Naive thymus-derived CD8-positive, alpha-beta T cell (primary cell): ENCODE results near the gene SH2D3A. TPM values are rescaled to one million over a fixed set of nuclear protein-coding genes. Genes with fewer than 3 reads are reported as not detected.

Experiments used
- ATAC-seq, 2 donors: fragments of 150-1000 bp; cut with Tn5 transposase in 1 of 2; sonication (Bioruptor Pico), chemical (Tn5 transposase) in 1 of 2; 1 replicate in 1 of 2; 2 replicates in 1 of 2; pipeline ENCODE4 v1.10.0; 2021; ENCODE audit warnings: mild to moderate bottlenecking in 2 of 2, moderate library complexity in 2 of 2
- POLR2A ChIA-PET: fragments of 350-600 bp; sonication (Branson Sonifier 250); formaldehyde crosslinking; loops from one replicate; lab custom pipeline; 2021; ENCODE audit warnings: antibody characterized with exemption; lab: Charles Lee
- DNase-seq, 10 donors: peaks; one replicate each; pipeline versions ENCODE4 v3.0.0 to v3.0.0-alpha.2; 2020 to 2022
- H3K27ac Mint-ChIP-seq, 10 donors: one replicate each; pipeline ENCODE4 v1.8.0; 2020 to 2022; ENCODE audit warnings: mild to moderate bottlenecking in 10 of 10, mixed read lengths in 10 of 10, moderate library complexity in 4 of 10, inconsistent platforms in 1 of 10
- H3K27me3 Mint-ChIP-seq, 5 donors: one replicate each; pipeline ENCODE4 v1.8.0; 2021 to 2022; ENCODE audit warnings: mixed read lengths in 5 of 5
- H3K36me3 Mint-ChIP-seq, 3 donors: one replicate each; pipeline ENCODE4 v1.8.0; 2020 to 2022; ENCODE audit warnings: mixed read lengths in 3 of 3, mild to moderate bottlenecking in 2 of 3, inconsistent platforms in 1 of 3
- H3K4me1 Mint-ChIP-seq, 4 donors: one replicate each; pipeline ENCODE4 v1.8.0; 2021 to 2022; ENCODE audit warnings: mixed read lengths in 4 of 4
- H3K4me3 Mint-ChIP-seq, 10 donors: one replicate each; pipeline ENCODE4 v1.8.0; 2020 to 2022; ENCODE audit warnings: mild to moderate bottlenecking in 10 of 10, mixed read lengths in 10 of 10, moderate library complexity in 6 of 10, inconsistent platforms in 1 of 10
- H3K9me3 Mint-ChIP-seq, 9 donors: one replicate each; pipeline ENCODE4 v1.8.0; 2020 to 2022; ENCODE audit warnings: mixed read lengths in 9 of 9, mild to moderate bottlenecking in 3 of 9, inconsistent platforms in 1 of 9, moderate library complexity in 1 of 9
- polyA plus RNA-seq, 3 donors: library from polyadenylated mRNA; unstranded; fragments of 300-500 nt; fragmentation: Illumina TruSeq; gene quantifications; one replicate each; pipeline ENCODE4 v1.2.3, GENCODE V29; 2021
- total RNA-seq, 8 experiments: library from RNA in 2 of 8; stranded (reverse) in 2 of 8; gene quantifications; one replicate each; pipeline ENCODE4 v1.2.3 and lab custom pipeline; 2021 to 2026

SH2D3A gene
- total RNA-seq = 10 to 100 TPM; 45.8 to 46.5 TPM
- polyA plus RNA-seq = 10 to 100 TPM; 23.0 to 47.3 (median 35.7) TPM
- total RNA-seq (lab: John Stamatoyannopoulos, UW) = 38.6 to 57.3 (median 47.5) reads per million in 6 experiments

DNA sequence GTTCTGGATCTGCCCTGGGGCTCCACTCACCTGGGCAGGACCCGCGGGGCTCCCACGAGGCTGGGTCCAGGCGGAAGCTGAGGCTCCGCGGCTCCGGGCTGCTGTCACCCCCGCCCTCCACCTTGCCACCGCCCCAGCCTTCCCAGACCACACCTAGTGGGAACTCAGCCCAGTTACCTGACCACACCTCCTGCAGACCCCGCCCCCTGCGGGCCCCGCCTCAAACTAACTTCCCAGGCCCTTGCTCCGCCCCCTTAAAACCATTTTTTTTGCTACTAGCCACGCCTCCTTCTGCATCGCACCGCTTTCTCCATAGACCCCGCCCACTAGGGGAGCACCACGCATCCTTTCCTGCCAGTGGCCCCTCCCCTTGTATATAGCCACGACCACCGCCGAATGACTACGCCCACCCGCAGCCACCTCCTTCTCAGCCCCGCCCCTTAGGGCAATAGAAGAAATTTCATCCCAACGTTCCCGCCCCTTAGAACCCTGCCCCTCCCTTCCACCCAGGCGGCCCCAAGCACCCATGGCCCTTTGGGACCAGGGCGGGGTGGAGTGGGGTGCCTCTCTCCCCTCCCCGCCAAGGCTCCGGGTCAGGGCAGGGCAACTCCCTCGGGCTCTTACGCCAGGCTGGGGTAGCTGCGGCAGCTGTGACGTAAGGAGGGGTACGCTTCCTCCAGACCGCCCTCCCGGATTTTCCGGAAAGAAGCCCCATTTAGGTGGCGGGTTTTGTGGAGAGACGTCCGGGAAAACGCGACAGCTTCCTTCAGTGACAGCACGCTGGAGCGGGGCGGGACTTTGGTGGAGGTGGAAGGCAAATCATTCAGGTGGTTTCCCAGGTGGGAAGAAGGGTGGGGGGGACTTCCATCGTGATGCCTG is at the start of gene SH2D3A:
Gene SH2D3A, minus strand, starts transcription at position 79 of the 879 bp plus-strand sequence. CDS start 3,687 bp downstream, outside the sequence.
- Mint-ChIP-seq H3K27me3 (no peaks in the 10 kb centered on the region), H3K4me3 (peak within 1 kb of the TSS; percentile 88 to 99 (median 96)), H3K4me1 (peaks cover 25 to 61% (median 40%) of the 10 kb centered on the region in 4 donors), H3K36me3 (peaks cover 0 to 7% (median 2%) of the 10 kb centered on the region in 3 donors), H3K9me3 (no peaks in the 10 kb centered on the region), H3K27ac (peak within 1 kb of the TSS; percentile 89 to 99 (median 97))
- peak; percentile 89 to 98 (median 96) for DNase-seq
- POLR2A ChIA-PET = interaction anchor here (0.5 to 5.0 kb wide), 9 partner anchors 11 to 95 kb away, joined by 3 to 54 read pairs (median 5); partner anchors contain the start of gene GPR108
- ATAC-seq = peak; percentile 79 to 80

DNA sequence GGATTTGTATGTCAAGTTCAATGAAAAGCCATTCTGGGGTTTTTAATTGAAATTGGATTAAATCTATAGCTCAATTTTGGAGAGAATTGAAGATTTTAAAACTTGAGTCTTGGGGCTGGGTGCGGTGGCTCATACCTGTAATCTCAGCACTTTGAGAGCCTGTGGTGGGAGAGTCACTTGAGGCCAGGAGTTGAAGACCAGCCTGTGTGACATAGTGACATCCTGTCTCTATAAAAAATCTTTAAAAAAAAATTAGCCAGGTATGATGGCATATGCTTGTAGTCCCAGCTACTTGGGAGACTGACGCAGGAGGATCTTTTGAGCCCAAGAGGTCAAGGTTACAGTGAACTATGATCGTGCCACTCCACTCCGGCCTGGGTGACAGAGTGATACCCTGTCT is 46.4 kb upstream of the SH2D3A start:
- POLR2A ChIA-PET = interaction anchor here (0.6 to 2.2 kb wide), 7 partner anchors 13 to 345 kb away, joined by 3 to 10 read pairs (median 4); partner anchors contain the start of gene VAV1
- H3K4me3 Mint-ChIP-seq = peak overlapping the region in 5 of 10 donors; percentile 4 to 79 (median 37)

DNA sequence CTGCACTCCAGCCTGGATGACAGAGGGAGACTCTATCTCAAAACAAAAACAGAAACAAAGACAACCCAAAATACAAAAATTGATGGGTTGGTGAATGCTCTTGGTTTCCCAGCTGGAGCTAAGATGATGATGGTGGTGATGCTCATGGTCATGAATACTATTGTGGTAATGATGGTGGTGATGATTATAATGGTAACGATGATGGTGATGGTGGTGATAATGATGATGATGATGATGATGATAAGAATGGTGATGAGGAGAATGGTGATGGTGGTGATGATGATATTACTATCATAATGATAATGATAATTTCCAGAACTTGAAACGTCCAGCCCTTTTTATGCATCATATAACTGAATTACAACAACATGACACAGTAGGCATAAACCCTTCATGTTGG is 45.4 kb upstream of the SH2D3A start:
- Mint-ChIP-seq H3K27me3 (no peaks in the 10 kb centered on the region), H3K4me3 (peak overlapping the region in 1 of 10 donors; percentile 13), H3K36me3 (peaks cover 5 to 42% (median 5%) of the 10 kb centered on the region in 3 donors), H3K4me1 (peaks cover 40 to 84% (median 78%) of the 10 kb centered on the region in 4 donors), H3K9me3 (peaks cover 0 to 3% (median 0%) of the 10 kb centered on the region in 9 donors), H3K27ac (peak overlapping the region in 9 of 10 donors; percentile 23 to 91 (median 60))
- DNase-seq (no peak), ATAC-seq (no peak)
- POLR2A ChIA-PET = interaction anchor here (0.6 to 2.2 kb wide), 3 partner anchors 12 to 55 kb away, joined by 4 to 10 read pairs (median 8); partner anchors contain the start of gene VAV1

More for the DNA sequence above, 46.4 kb upstream of the SH2D3A start:
- ATAC-seq = peak; percentile 53 to 58
- Mint-ChIP-seq H3K36me3 (peaks cover 5 to 44% (median 9%) of the 10 kb centered on the region in 3 donors), H3K27ac (peak overlapping the region in 8 of 10 donors; percentile 58 to 92 (median 78)), H3K9me3 (peaks cover 0 to 3% (median 0%) of the 10 kb centered on the region in 9 donors), H3K27me3 (no peaks in the 10 kb centered on the region), H3K4me1 (peaks cover 41 to 83% (median 79%) of the 10 kb centered on the region in 4 donors)
- DNase-seq = no peak

DNA sequence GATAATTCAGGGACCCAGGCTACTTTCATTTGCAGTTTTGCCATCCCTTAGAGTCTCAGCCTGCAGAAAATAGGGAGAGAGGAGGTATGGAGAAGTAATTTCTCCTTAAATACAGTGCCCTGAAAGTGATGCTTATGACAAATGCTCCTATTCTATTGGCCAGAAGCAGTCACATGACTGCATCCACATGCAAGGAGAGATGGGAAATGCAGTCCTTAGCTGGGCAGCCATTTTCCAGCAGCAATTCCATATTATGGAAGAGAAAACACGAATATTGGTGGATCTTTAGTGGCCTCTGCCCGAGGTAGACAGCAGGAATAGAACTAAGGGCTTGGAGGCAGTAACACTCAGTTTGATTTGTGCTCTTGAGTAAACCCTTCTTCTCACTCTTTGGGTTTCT is 44.7 kb upstream of the SH2D3A start:
- Mint-ChIP-seq H3K4me3 (peak overlapping the region in 3 of 10 donors; percentile 29 to 60 (median 39)), H3K9me3 (peaks cover 0 to 3% (median 0%) of the 10 kb centered on the region in 9 donors), H3K27ac (peak overlapping the region in 9 of 10 donors; percentile 21 to 91 (median 74)), H3K4me1 (peaks cover 41 to 84% (median 79%) of the 10 kb centered on the region in 4 donors), H3K36me3 (peaks cover 5 to 39% (median 7%) of the 10 kb centered on the region in 3 donors), H3K27me3 (no peaks in the 10 kb centered on the region)
- ATAC-seq = no peak
- no peak for DNase-seq
- POLR2A ChIA-PET = interaction anchor here (0.6 to 0.9 kb wide), 2 partner anchors 39 to 54 kb away, joined by 3 to 4 read pairs; partner anchors contain the start of gene VAV1

DNA sequence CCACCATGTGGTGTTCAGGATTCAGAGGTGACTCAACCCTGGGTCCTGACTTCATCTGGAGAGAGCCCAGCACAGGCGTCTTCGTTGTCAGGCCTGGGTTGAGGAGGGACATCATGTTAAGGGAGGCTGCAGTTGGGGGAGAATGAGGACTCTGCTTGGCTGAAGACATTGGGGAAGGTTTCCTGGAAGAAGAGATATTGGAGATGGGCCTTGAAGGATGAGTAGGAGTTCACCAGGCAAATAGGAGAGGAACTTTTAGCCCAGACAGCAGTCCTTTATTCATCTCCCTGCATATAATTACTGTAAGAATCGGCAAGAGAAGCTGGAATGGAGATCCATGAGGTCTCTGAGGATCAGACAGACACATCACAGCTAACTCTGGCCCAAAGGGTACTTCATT is 44.1 kb upstream of the SH2D3A start:
- H3K27me3 Mint-ChIP-seq = no peaks in the 10 kb centered on the region
- peaks cover 43 to 87% (median 81%) of the 10 kb centered on the region in 4 donors for H3K4me1 Mint-ChIP-seq
- H3K4me3 Mint-ChIP-seq = peak overlapping the region in 1 of 10 donors; percentile 6
- peaks cover 0 to 3% (median 0%) of the 10 kb centered on the region in 9 donors for H3K9me3 Mint-ChIP-seq
- DNase-seq = no peak
- H3K36me3 Mint-ChIP-seq = peaks cover 5 to 40% (median 8%) of the 10 kb centered on the region in 3 donors
- ATAC-seq = no peak
- H3K27ac Mint-ChIP-seq = peak overlapping the region in 8 of 10 donors; percentile 21 to 87 (median 70)
- POLR2A ChIA-PET = interaction anchor here (0.9 kb wide), 1 partner anchor 39 kb away, joined by 3 read pairs; the partner anchor contains the start of gene VAV1

DNA sequence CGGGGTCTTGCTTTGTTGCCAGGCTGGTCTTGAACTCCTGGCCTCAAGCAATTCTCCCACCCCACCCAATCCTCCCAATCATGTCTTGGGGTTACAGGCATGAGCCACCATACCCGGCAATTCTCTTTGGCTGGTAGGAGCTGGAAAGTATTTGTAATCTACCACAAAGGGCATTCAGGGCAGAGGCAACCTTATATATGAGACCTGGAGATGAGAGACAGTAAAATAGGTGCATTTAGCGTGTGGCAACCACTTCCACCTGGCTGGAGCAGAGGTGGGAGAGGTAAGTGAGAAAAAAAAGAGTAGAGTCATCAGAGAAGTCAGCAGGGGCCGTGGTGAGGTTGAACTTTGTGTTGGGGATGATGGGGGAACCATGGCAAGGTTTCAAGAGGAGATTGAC is 42.0 kb upstream of the SH2D3A start:
- Mint-ChIP-seq H3K4me1 (peaks cover 36 to 81% (median 74%) of the 10 kb centered on the region in 4 donors), H3K27ac (peak overlapping the region; percentile 43 to 90 (median 69)), H3K27me3 (no peaks in the 10 kb centered on the region), H3K9me3 (peaks cover 0 to 3% (median 0%) of the 10 kb centered on the region in 9 donors), H3K4me3 (peak overlapping the region in 6 of 10 donors; percentile 2 to 47 (median 28)), H3K36me3 (peaks cover 5 to 38% (median 7%) of the 10 kb centered on the region in 3 donors)
- DNase-seq (no peak), ATAC-seq (no peak)
- POLR2A ChIA-PET = interaction anchor here (1.1 to 1.3 kb wide), 2 partner anchors 23 to 37 kb away, joined by 3 to 4 read pairs; partner anchors contain the start of gene VAV1

DNA sequence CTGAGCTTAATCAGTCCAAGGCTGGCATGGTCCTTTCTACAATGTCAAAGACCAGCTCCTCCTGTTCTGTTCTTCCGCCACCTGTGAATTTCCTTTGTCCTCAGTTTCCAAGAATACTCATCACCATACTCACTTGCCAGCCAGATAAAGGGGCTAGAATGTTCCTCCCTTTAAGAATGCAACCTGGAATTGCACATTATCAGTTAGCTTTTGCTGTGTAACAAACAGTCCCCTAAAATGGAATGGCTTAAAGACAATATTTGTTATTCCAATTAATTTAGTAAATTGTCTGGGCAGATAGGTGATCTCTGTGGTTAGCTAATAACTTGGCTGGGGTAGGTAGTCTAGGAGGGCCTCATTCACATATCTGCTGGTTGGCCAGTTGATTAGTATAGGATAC is 41.3 kb upstream of the SH2D3A start:
- Mint-ChIP-seq H3K4me3 (peak overlapping the region in 3 of 10 donors; percentile 3 to 14 (median 8)), H3K27me3 (no peaks in the 10 kb centered on the region), H3K4me1 (peaks cover 37 to 78% (median 74%) of the 10 kb centered on the region in 4 donors), H3K36me3 (peaks cover 5 to 43% (median 7%) of the 10 kb centered on the region in 3 donors), H3K27ac (peak overlapping the region in 7 of 10 donors; percentile 2 to 81 (median 65)), H3K9me3 (peaks cover 0 to 3% (median 0%) of the 10 kb centered on the region in 9 donors)
- POLR2A ChIA-PET = interaction anchor here (0.6 to 1.3 kb wide), 3 partner anchors 36 to 42 kb away, joined by 3 to 7 read pairs (median 4); partner anchors contain the start of gene VAV1
- DNase-seq (no peak), ATAC-seq (no peak)

DNA sequence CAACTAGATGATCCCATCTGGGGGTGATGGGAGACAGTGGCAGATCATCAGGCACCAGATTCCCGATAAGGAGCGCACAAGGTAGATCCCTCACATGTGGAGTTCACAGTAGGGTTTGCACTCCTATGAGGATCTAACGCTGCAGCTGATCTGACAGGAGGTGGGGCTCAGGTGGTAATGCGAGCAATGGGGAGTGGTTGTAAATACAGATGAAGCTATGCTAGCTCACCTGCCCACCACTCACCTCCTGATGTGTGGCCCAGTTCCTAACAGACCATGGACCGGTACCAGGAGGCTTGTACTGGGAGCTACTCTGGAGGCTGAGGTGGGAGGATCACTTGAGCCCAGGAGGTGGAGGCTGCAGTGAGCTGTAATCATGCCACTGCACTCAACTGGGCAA is 40.1 kb upstream of the SH2D3A start:
- Mint-ChIP-seq H3K27ac (peak overlapping the region in 5 of 10 donors; percentile 31 to 85 (median 60)), H3K4me1 (peaks cover 39 to 77% (median 73%) of the 10 kb centered on the region in 4 donors), H3K9me3 (peaks cover 0 to 3% (median 0%) of the 10 kb centered on the region in 9 donors), H3K4me3 (no peak overlapping the region), H3K36me3 (peaks cover 5 to 38% (median 7%) of the 10 kb centered on the region in 3 donors), H3K27me3 (no peaks in the 10 kb centered on the region)
- DNase-seq (no peak), ATAC-seq (no peak)
- POLR2A ChIA-PET = interaction anchor here (1.1 kb wide), 1 partner anchor 10 kb away, joined by 6 read pairs; no protein-coding TSS in a partner anchor

DNA sequence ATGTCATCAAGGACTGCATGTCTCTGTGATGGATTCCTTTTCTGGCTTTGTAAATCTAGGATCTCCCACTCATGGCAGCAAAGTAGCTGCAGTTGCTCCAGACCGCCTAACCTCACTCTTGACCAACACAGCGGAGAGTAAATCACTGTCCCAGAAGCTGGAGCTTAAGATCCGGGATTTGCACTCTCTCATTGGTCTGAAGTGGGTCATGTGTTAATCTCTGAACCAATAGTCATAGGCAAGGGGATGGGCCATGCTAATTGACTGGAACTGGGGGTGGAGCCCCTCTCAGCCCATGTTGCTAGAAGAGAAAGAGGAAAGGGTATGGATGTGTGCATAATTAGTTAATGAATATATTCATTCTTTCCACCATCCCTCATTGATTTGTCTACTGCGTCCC is 39.3 kb upstream of the SH2D3A start:
- Mint-ChIP-seq H3K9me3 (no peaks in the 10 kb centered on the region), H3K36me3 (peaks cover 0 to 33% (median 7%) of the 10 kb centered on the region in 3 donors), H3K4me3 (no peak overlapping the region), H3K27me3 (peaks cover 0 to 2% (median 0%) of the 10 kb centered on the region in 5 donors), H3K27ac (peak overlapping the region in 9 of 10 donors; percentile 29 to 79 (median 68)), H3K4me1 (peaks cover 39 to 74% (median 72%) of the 10 kb centered on the region in 4 donors)
- POLR2A ChIA-PET = no interaction called here
- no peak for ATAC-seq
- DNase-seq = no peak

DNA sequence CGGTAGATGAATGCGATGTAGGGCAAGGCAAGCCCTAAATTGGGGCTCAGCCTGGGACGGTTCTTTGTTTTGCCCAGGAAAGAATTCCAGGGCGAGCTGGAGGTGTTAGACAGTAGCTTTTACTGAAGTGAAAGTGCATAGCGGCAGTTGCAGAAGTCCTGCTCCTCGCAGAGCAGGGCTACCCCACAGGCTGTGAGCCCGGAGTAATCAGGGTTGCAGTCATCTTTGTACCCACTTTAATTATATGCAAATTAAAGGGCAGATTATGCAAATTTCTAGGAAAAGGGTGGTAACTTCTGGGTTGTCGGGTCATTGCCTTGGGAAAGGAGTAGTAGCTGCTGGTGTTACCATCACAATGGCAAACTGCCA is 35.8 kb upstream of the SH2D3A start:
- peaks cover 0 to 19% (median 4%) of the 10 kb centered on the region in 3 donors for H3K36me3 Mint-ChIP-seq
- DNase-seq (no peak), ATAC-seq (no peak)
- peaks cover 37 to 77% (median 70%) of the 10 kb centered on the region in 4 donors for H3K4me1 Mint-ChIP-seq
- POLR2A ChIA-PET = interaction anchor here (0.7 to 5.8 kb wide), 11 partner anchors 20 to 67 kb away, joined by 3 to 109 read pairs (median 4); partner anchors contain the start of genes GPR108, SH2D3A and VAV1
- peak overlapping the region; percentile 82 to 99 (median 96) for H3K27ac Mint-ChIP-seq
- no peaks in the 10 kb centered on the region for H3K9me3 Mint-ChIP-seq
- H3K4me3 Mint-ChIP-seq = peak overlapping the region; percentile 85 to 94 (median 88)
- peaks cover 0 to 2% (median 0%) of the 10 kb centered on the region in 5 donors for H3K27me3 Mint-ChIP-seq

DNA sequence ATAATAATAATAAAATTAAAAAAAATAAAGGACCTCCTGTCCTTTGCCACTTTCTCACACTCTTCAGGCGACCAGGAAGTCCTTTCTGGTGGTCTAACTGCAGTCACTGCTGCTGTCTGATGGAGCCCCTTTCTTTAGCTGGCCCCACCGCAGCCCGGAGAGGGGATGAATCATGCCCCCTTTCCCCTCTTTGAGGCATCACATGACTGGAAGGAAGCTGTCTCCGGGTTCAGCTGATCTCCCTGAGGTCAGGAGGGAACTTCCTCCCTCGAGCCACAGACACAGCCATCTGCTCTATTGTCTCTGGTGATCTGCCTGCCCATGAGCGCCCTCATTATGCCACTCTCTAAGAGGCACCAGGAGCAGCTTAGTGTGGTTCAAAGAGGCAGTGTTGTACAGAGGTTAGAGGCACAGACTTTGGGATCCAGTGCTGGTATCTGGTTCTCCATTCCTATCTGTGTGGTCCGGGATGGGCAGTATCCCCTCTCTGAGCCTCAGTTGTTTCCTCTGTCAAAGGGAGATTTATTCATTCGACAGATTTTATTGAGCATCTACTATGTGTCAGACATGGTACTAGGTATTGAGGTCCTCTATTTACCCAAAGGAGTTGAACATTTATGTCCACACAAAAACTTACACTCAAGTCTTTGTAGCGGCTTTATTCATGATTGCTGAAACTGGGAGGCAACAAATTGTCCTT is 35.3 kb upstream of the SH2D3A start:
- DNase-seq (peak; percentile 19 to 73 (median 56)), ATAC-seq (peak; percentile 36 to 67)
- Mint-ChIP-seq H3K27ac (peak overlapping the region; percentile 82 to 99 (median 96)), H3K4me1 (peaks cover 37 to 77% (median 74%) of the 10 kb centered on the region in 4 donors), H3K9me3 (no peaks in the 10 kb centered on the region), H3K4me3 (peak overlapping the region; percentile 85 to 94 (median 88)), H3K36me3 (peaks cover 0 to 19% (median 4%) of the 10 kb centered on the region in 3 donors), H3K27me3 (peaks cover 0 to 2% (median 0%) of the 10 kb centered on the region in 5 donors)
- POLR2A ChIA-PET = interaction anchor here (0.7 to 5.8 kb wide), 10 partner anchors 19 to 66 kb away, joined by 3 to 109 read pairs (median 4); partner anchors contain the start of genes GPR108, SH2D3A and VAV1
